ENCODE results near the gene GUCD1. TPM values are rescaled to one million over a fixed set of nuclear protein-coding genes. Genes with fewer than 3 reads are reported as not detected.

The GUCD1 gene
- total and polyA plus RNA-seq, 2 of the 13 experiments (the other 11 are each of a cell fraction or from before 2014, with no cell fraction given), result 128 to 245 TPM

GRCh38 chr22:24506802-24507438 is 48.0 kb downstream of the GUCD1 start (continued):
- TF ChIP-seq ZBED4 (CRISPR knock-in tag; IDR thresholded peaks at IDR 0.05; ENCODE audit: borderline replicate concordance), result no peak
- no peak for TF ChIP-seq ZNF724P (CRISPR knock-in tag; IDR thresholded peaks at IDR 0.05; ENCODE audit: borderline replicate concordance)
- TF ChIP-seq ZNF101 (CRISPR knock-in tag; IDR thresholded peaks at IDR 0.05; ENCODE audit: borderline replicate concordance, low read depth), result no peak
- TF ChIP-seq ZNF33B (CRISPR knock-in tag; IDR thresholded peaks at IDR 0.05), result no peak
- TF ChIP-seq ZIK1 (CRISPR knock-in tag; IDR thresholded peaks at IDR 0.05; ENCODE audit: borderline replicate concordance, low read depth), result 0 out of 2 replicates have a peak, but pooled peaks have one; percentile 13
- TF ChIP-seq ZBTB42 (CRISPR knock-in tag; IDR thresholded peaks at IDR 0.05), result no peak
- TF ChIP-seq, protein P1, sequence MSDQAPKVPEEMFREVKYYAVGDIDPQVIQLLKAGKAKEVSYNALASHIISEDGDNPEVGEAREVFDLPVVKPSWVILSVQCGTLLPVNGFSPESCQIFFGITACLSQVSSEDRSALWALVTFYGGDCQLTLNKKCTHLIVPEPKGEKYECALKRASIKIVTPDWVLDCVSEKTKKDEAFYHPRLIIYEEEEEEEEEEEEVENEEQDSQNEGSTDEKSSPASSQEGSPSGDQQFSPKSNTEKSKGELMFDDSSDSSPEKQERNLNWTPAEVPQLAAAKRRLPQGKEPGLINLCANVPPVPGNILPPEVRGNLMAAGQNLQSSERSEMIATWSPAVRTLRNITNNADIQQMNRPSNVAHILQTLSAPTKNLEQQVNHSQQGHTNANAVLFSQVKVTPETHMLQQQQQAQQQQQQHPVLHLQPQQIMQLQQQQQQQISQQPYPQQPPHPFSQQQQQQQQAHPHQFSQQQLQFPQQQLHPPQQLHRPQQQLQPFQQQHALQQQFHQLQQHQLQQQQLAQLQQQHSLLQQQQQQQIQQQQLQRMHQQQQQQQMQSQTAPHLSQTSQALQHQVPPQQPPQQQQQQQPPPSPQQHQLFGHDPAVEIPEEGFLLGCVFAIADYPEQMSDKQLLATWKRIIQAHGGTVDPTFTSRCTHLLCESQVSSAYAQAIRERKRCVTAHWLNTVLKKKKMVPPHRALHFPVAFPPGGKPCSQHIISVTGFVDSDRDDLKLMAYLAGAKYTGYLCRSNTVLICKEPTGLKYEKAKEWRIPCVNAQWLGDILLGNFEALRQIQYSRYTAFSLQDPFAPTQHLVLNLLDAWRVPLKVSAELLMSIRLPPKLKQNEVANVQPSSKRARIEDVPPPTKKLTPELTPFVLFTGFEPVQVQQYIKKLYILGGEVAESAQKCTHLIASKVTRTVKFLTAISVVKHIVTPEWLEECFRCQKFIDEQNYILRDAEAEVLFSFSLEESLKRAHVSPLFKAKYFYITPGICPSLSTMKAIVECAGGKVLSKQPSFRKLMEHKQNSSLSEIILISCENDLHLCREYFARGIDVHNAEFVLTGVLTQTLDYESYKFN (CRISPR knock-in tag; conservative IDR thresholded peaks at IDR 0.05), result peak; percentile 29; the same call in 1 of the 2 replicates
- TF ChIP-seq MIER3 (CRISPR knock-in tag; IDR thresholded peaks at IDR 0.05; ENCODE audit: borderline replicate concordance), result 0 out of 2 replicates have a peak, but pooled peaks have one; percentile 27
- TF ChIP-seq TFAP4 (IDR thresholded peaks at IDR 0.05; ENCODE audit: borderline replicate concordance, low read depth), result no peak
- no peak for TF ChIP-seq ZNF224 (CRISPR knock-in tag; IDR thresholded peaks at IDR 0.05)
- TF ChIP-seq, protein P2, sequence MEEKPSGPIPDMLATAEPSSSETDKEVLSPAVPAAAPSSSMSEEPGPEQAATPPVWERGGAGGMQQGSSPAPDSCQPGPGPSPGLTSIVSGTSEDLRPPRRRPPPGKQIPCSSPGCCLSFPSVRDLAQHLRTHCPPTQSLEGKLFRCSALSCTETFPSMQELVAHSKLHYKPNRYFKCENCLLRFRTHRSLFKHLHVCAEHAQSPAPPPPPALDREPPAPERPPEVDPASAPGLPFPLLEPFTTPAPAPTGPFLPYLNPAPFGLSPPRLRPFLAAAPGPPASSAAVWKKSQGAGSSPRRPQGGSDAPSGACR (CRISPR knock-in tag; IDR thresholded peaks at IDR 0.05), result no peak
- no peak for TF ChIP-seq ZNF891 (CRISPR knock-in tag; IDR thresholded peaks at IDR 0.05)
- TF ChIP-seq, protein P3, sequence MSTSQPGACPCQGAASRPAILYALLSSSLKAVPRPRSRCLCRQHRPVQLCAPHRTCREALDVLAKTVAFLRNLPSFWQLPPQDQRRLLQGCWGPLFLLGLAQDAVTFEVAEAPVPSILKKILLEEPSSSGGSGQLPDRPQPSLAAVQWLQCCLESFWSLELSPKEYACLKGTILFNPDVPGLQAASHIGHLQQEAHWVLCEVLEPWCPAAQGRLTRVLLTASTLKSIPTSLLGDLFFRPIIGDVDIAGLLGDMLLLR (CRISPR knock-in tag; IDR thresholded peaks at IDR 0.05), result no peak
- TF ChIP-seq ZNF281 (CRISPR knock-in tag; IDR thresholded peaks at IDR 0.05; ENCODE audit: borderline replicate concordance), result no peak
- TF ChIP-seq ERF (CRISPR knock-in tag; IDR thresholded peaks at IDR 0.05), result peak; percentile 59; the same call in 1 of the 2 replicates
- no peak for TF ChIP-seq ZSCAN22 (CRISPR knock-in tag; IDR thresholded peaks at IDR 0.05)
